Hippocampal formation (tissue), 2 donors: ENCODE measurements around the gene PRSS12.
"Not testable (repeated sequence)": the region's sequence is repeated elsewhere in the genome, so short reads cannot be mapped to it uniquely, and the experiment has no call there.

ENCODE experiments used
- DNase-seq, 2 donors: peaks; one replicate each; lab custom pipeline; 2025; lab: John Stamatoyannopoulos, UW

Gene PRSS12, protein sequence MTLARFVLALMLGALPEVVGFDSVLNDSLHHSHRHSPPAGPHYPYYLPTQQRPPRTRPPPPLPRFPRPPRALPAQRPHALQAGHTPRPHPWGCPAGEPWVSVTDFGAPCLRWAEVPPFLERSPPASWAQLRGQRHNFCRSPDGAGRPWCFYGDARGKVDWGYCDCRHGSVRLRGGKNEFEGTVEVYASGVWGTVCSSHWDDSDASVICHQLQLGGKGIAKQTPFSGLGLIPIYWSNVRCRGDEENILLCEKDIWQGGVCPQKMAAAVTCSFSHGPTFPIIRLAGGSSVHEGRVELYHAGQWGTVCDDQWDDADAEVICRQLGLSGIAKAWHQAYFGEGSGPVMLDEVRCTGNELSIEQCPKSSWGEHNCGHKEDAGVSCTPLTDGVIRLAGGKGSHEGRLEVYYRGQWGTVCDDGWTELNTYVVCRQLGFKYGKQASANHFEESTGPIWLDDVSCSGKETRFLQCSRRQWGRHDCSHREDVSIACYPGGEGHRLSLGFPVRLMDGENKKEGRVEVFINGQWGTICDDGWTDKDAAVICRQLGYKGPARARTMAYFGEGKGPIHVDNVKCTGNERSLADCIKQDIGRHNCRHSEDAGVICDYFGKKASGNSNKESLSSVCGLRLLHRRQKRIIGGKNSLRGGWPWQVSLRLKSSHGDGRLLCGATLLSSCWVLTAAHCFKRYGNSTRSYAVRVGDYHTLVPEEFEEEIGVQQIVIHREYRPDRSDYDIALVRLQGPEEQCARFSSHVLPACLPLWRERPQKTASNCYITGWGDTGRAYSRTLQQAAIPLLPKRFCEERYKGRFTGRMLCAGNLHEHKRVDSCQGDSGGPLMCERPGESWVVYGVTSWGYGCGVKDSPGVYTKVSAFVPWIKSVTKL

DNA sequence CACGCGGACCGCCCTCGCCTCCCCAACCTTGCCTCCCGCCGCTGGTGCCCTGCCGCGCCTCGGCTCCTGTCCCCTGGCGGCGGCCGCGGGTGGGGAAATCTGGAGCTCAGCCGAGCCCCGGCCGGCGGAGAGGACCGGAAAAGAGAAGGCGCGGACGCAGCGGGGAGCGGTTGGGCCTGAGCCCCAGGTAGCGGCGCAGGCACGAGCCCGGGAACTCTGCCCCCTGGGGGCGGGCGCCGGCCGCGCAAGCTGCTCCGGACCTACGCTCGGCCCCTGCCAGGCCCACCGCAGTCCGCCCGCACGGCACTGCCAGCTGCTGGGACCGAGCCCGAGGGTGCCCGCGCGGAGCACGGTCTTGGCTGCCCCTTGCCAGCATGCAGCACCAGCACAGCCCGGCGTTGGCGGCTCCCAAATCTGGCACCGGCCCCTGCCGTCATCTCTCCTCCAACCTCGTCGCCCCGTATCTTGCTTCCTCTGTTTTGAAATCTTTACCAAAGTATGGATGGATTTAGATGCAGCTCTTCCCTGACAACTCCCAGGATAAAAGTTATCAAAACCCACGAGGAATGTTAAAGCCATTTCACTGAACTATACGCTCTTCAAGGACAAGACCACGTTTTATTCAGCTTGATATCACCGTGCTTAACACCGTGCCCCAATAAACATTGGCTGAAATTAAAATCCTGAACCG is at the start of gene PRSS12:
TSS of gene PRSS12 (minus strand) at position 161 of the 691 bp plus-strand sequence. CDS start 283 bp downstream, outside the sequence.
- DNase-seq: no peak

DNA sequence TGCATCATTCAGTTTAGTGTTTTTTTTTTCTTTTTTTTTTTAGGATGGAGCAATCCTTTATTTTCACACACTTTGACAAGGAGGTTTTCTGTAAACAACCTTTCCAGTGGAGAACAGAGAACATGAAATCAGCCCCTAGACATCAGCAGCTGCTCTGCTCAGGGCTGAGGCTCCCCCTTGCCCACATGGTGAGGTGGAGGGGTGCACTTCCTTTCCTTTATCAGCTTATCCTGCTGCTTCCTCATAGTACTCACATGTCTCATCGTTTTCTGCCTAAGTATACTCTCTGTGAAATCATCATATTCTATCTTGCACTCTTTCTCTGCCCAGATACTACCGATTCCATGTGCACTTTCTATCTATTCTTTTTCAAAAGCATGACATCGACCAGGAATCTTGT is 47.6 kb upstream of the PRSS12 start:
- no peak for DNase-seq

DNA sequence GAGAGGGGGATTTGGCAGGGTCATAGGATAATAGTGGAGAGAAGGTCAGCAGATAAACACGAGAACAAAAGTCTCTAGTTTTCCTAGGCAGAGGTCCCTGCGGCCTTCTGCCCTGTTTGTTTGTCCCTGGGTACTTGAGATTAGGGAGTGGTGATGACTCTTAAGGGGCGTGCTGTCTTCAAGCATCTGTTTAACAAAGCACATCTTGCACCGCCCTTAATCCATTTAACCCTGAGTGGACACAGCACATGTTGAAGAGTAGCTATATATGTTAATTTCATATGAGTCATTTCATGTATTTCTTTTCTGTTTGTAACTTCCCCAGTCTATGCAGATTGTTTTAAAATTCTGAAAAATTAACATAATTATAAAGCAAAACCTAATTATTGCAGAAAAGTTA is 47.1 kb upstream of the PRSS12 start:
- not testable (repeated sequence) for DNase-seq

DNA sequence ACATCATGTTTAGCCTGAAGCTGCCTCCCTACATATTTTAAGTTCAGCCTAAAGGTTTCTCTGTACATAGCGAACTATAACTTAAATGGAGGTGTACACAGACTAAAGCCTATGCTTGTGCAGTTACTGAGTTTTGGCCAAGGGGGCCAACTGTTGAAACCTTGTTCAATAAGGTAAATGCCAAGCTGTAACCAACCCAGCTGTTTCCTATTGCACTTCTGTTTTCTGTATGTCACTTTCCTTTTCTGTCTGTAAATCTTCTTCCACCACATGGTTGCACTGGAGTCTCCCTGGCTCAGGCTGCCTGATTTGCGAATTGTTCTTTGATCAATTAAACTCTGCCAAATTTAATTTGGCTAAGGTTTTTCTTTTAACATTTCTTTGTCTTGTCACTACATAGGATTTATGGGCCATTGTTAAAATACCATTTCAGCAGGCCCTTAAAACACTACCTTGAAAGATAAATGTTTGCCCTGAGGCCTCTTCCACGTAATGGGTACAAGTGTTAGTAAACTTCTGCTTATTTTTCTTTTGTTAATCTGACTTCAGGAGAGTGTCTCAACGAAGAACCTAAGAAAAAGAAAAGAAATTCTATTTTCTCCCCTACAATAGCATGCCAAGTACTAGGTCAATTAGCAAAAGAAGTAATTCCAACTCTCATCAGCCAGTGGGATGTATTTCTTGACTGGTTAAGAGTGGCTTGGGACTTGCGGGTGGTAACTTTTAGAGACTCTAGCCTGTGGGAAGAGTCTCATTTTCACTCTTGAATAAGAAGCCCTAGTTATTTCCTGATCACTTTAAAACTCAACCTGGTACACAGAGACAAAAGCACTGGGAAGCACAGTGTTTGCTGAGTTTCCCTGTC is 45.7 kb upstream of the PRSS12 start:
- DNase-seq: no peak

DNA sequence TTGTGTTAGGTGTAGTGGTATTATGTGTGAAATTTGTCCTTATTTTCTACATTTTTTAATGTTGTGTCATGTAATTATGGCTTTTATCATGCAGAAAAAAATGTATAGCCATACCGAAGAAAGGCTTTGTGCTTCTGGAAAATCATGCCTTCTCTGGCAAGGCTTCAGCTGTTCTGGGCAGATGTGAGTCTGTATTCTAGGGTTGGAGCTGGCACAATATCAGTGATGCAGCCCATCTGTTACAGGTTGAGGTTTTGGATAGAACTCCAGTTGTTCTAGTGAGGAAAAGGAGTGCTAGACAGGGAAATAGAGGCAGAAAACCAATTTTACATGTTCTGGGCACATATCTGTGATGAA is 44.8 kb upstream of the PRSS12 start:
- DNase-seq: no peak

DNA sequence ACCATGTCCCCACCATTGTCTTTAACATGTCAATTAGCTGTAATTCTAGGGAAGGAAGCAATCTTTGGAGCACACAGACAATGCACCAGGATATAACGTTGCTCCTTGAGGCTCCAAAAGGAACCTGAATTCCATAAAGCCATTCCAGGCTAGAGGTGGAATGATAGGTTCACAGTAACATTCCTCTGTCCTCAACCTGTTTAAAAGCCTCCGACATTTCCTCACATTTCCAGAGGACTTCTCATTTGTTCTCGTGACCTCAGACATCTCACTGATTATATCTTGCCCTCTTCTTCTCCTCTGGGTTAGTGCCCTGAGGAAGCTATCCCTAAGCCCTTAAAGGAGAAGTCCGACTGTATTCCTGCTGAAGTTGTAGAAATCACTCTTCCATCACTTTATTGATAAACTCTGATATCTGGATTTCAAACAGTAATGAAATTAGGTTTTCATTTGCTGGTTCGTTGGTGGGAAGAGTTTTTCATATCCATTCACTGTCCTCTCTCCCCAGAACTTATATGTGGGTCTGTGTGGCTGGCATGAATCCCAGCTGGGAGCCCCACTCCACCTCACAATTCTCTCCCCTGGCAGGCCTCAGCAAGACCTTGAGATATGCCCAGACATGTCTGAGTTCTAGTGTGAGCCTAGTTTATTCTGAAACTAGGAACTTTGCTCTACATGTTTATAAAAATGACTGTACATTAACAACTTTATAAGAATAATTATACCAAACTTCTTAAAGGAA is 44.2 kb upstream of the PRSS12 start:
- DNase-seq: no peak

DNA sequence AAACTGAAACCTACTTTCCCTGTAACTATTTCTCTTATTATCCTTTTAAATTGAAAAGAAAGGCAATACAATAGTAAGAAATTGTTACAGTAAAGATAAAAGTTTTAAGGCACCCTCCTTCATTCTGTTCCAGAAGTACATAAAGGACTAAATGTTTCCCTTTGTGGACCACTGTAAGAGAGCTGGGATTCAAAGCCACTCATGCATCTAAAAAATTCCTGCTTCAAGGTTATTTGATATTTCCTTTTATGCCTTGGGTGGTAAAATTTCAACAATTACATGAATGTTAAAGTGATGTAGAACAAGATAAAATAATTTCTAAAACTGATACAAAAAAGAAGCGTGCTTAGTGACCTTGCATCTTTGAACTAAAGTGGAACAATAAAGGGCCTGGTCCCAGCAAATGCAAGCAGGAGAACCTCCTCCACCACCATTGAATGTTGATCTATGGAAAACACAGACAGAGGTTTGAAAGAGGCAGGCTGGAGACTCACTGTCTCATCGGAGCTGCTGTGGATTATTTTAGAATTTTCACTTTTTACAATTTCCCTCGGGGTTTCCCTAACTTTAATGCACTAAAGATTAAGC is 42.3 kb upstream of the PRSS12 start:
- no peak for DNase-seq

DNA sequence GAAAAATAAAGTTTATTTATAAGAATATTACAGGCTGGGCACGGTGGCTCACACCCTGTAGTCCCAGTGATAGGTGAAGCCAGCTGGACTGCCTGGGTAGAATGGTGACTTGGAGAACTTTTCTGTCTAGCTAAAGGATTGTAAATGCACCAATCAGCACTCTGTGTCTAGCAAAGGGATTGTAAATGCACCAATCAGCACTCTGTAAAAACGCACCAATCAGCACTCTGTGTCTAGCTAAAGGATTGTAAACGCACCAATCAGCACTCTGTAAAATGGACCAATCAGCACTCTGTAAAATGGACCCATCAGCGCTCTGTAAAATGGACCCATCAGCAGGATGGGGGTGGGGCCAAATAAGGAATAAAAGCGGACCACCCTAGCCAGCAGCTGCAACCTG is 39.7 kb upstream of the PRSS12 start:
- DNase-seq: not testable (repeated sequence)

DNA sequence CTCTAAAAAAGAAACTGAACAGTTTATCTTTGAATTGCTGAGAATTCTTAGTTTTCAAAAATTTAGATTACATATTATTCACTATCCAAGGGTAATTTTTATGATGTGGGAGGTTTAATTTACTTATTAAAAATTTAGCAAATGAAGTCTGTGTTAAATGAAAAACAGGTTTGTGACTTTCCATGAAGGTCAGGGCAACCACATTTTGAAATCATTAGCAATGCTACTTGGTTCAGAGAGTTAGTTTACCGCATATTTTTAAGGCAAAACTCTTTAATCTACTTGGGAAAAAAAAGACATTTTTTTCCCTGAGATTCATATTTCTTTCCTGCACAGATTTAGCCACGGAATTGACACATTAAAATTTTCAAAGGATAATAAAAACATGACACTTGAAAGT is 37.3 kb upstream of the PRSS12 start:
- DNase-seq: no peak

DNA sequence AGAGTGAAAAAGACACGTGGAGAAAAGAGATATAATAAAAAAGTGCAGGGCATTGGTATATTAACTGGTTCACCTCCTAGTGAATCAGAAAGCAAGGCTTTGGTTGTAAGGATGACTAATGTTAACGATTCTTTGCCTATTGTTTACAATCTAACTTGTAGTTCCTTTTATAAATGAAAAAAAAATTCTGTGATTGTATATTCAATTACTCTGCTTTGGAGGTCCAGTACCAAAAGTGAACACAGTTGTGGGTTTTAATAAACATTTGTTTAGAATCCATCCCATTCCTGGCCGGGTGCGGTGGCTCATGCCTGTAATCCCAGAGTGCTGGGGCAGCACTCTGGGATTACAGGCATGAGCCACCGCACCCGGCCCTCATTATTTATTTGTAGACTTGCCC is 36.9 kb upstream of the PRSS12 start:
- no peak for DNase-seq

DNA sequence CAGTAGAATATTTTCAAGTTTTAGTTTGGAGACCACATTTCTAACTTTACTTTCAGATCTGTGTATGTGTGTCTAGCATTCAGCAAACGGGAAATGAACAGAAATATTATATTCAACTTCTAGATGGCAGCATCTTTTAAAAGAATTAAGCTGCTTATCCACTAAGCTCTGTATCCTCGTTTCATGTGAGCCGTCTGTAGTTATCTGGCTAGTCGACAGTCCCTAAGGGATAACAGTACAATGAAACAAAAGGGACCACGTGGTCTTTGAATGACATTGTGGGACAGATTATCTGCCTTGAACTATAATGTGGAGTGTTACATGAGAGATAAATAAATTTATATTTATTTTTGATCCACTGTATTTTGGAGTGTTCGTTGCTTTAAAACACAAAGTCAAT is 35.8 kb upstream of the PRSS12 start:
- no peak for DNase-seq

DNA sequence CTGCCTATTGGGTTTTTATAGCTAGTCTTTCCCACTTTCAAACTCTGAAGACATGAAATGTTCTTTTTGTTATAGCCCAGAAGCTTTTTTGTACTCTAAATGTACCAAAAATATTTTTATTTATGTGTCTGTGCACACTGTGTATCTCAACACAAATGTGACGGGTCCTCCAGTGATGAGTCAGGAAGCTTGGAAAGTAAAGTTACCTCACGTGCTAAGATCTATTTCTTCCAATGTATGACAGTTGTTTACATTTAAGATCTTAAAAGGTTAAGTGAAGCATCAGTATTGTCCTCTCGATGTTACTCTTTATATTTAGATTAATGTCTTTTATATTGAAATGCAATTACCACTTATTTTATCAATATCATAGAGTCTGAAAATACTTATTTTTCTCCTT is 29.1 kb upstream of the PRSS12 start:
- no peak for DNase-seq

DNA sequence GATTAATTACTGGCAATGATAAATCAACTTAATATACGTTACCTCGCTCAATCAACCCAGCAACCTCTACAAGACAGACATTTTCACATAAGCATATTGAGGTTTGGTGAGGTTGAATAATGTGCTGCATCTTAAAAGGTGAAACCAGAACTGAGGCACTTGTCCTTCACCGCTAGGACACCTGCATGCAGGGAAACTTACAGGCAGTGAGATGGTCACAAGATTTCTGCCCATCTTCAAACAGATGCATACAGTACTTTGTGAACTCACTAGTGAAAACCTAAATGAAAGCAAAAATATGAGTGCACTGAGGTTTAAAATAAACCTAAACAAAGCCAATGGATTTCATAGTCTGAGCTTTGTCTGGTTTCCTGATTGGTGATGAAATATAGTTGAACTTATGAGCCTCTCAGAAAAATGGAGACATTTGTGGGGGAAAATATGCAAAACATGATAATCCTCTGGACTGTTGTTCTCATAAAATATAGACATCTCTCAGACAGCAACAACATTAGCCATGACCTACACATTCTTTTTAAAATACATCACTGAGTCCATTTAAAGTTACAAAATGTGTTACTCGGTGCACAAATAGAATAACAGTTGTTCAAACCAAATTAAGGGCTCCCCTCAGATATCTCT is 20.9 kb upstream of the PRSS12 start:
- no peak for DNase-seq

DNA sequence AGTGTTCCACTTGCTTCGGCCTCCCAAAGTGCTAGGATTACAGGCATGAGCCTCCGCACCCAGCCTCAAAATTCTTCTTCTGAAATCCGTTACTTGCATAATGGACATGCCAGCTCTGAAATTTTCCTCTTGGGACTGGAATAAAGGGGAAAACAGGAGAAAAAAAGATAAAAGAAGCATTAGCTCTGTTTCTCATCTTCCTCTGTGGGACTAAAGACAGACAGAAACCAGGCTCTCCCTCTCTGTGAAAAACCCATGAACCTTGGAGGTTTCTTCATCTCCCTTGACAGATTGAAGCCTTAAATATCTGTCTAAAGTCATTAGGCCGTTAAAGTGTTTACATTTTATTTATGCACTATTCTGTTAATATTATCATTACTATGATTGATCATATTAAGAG is 19.4 kb upstream of the PRSS12 start:
- no peak for DNase-seq

DNA sequence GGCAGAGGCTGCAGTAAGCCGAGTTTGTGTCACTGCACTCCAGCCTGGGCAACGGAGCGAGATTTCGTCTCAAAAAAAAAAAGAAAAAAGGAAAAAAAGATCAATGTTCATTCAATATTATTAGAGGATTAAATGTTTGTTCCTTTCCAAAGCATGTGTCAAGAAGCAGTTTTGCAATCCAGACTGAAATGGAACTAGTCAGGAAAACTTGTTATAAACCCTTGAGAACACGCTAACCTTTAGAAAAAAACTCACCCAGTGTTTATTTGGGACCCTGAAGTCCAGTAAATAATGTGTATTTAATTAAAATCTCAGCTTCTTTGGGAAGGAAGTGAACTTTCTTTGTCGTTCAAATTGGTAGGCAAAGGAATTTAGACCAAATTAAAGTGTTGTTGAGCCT is 16.4 kb upstream of the PRSS12 start:
- DNase-seq: no peak

DNA sequence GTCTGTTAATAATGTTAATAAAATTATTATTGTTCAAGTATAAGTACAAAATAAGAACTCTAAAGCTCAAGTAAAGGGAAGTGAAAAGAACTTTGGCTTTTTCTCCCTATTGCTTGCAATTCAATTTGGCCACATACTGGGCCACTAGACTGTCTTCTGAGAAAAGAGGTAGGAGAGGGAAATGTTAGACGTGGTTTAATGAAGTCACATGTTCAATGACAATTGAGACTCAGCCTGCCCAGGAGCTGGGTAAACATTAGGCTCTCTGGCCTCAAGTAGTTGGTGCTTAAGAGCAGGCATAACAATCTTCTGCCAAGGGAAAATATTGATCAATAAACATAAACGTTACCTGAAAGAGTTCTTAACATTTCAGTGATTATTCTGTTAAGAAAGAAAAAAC is 15.1 kb upstream of the PRSS12 start:
- DNase-seq: no peak

DNA sequence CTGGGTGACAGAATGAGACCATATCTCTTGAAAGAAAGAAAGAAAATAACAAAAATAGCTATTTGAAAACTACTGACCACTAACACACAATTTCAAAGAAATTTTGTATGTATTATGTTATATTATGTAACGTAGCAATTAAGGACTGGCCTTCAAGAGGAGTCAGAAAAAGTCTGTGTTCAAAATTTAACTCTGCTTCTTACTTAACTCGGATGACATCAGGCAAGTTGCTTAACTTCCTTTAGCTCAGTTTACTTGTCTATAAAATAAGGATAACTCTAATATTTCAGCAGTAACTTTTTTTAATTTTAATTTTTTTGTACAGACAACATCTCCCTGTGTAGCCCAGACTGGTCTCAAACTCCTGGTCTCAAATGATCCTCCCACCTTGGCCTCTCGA is 14.6 kb upstream of the PRSS12 start:
- DNase-seq: no peak

DNA sequence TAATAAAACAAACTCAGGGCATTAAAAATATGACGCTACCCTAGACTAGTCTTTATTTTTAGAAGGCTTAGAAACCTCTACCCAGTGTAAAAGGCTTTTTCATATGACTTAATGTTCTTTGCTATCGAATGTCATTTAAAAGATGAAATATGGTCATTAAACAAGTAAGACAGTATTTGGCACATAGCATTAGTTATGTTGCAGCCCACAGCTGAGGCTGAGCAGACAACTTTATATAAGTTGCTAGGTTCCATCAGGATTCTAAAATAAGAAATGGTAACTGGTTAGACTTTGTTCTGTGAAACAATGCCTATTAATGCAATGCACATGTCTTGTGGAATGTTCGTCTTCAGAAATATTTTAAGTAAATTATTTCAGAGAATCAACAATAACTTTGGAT is 10.4 kb upstream of the PRSS12 start:
- no peak for DNase-seq

DNA sequence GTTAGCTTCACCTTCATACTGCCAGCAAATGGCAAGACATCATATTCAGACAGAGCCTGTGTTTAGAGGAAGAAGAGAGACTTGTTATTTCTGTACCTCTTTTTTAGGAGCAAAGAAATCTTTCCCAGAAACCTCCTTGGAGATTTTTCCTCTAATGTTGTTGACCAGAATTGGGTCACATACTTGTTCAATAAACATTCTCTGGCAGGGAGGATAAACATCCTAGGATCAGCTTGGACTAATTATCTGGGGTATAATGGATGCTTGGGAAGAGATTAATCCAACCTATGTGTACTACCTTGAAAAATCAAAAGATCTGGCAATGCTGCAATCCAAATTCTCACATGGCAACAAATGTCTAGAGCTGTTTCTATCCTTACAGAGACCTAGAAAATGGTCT is 8.4 kb upstream of the PRSS12 start:
- DNase-seq: no peak

DNA sequence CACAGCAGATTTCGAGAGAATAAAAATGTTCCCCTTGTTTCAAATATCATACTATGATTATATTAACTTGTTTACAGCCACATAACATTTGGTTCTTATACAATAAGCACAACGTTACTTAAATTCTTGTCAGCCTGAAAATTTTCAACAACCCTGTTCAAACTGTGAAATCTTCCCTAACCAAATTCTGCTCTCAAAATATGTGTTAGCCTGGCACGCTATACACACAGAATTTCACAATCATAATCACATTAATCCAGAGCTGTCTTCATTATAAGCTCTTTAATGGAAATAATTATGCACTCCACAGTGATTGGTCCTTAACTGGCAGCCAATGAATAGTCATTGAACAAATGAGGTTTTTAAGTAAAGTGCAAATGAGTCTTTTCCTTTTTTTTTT is 7.3 kb upstream of the PRSS12 start:
- DNase-seq: no peak
